Fibroblast of skin of right quadriceps (primary cell): ENCODE data around the gene PLA2G4A.
"Not testable (repeated sequence)": the region's sequence is repeated elsewhere in the genome, so short reads cannot be mapped to it uniquely, and the experiment has no call there.

ENCODE experiments used
- DNase-seq: peaks from one replicate; pipeline ENCODE4 v3.0.0-alpha.2; 2013

Gene PLA2G4A

DNA sequence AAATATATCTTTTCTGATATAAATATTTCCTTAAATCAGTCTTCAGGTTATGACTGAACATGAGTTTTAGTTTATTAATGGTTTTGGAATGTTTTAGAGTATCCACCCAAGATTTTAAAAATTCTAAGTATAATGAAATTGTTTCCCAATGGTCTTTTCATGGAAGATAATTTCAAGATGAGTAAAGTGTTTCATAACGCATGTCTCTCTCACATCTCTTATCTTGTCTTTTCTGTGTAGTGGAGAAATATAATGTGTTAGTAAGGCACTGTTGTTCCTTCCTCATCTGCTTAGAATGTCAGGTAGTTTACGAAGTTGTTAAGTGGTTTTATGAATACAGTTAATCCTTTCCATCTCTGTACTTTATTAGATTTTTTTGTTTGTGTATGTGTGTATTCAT, 49.6 kb downstream of the PLA2G4A start:
- no peak for DNase-seq

DNA sequence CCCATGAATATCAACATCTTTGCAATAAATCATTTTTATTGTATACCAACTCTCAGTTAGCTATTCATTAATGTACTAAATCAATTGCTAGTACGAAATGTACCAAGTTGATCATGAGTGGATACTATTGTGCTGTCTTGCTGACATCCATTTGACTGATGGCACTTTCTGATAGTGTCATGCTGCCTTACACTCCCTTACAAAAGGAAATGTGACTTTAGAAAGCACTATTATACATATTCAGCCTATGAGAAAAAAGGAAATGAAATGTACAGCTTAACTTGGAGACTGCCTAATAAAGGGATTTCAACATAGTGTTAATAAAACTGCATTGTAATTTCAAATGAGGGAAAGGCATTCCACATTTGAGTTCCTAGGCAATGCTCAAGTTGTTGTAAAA, 52.2 kb downstream of the PLA2G4A start:
- DNase-seq = no peak

DNA sequence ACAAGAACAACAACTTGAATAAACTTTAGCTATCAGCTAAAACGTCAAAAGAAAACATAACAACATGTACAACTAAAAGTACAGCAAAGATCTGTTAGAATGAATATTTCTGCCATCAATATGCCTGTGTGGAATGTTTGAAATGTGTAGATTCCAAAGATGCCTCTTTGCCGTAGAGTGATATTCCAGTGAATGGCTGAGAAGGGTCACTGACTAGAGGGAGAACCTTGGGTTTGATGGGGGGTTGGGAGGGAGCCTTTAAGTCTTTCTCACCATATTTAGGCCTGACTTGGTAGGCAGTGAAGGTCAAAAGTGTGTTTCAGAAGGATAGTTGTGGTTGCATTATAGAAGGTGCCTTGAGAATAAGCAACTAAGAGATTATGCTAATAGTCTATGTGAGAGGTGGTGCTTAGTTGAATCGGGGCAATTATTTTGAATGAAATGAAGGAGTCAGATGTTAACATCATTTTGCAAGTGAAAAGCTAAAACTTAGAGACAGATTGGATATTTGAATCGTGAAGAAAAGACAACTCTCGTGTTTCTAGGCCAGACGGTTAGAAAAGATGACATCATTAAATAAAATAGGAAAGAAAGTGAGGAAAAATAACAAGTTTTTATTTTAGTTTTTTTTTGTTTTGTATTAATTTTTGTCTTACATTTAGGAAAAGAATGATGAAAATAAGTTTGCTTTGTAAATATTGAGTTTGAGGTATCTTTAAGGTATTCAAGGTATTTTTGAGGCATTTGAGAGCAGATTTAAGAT, 53.8 kb downstream of the PLA2G4A start:
- DNase-seq = no peak

DNA sequence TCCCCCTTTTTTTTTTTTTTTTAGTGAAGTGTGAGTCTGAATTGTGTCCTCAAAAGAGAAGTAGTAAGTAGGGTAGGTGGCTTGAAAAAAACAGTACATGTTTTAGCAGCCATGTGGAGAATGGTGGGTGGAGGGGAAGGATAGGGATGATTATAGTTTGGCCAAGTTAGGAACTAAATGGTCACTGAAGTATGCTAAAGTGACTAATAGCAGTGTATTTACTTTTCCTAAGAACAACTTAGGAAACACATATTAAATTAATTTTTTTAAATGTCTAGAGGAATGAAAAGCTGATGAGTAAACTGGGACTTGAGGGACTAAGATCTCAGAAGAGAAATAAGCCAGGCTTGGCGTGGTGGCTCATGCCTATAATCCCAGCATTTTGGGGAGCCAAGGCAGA, 55.5 kb downstream of the PLA2G4A start:
- peak; percentile 8 for DNase-seq

DNA sequence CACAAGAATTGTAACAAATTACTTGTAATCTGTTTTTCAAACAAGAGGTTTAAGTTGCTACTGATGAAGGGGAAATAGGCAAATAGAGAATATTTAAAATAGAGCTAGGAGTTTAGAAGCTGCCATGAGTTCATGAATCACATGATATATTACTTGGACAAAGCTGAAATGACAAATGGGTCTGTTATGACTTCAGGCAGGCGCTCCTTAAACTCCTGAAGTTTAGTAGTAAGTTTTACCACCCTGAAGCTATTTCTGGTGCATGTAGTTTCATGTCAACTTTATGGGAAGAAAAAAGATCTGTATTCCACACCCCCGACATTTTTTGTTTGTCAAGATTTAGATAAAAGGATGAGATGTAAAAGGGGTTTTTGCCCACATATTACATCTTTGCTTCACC, 58.5 kb downstream of the PLA2G4A start:
- no peak for DNase-seq

DNA sequence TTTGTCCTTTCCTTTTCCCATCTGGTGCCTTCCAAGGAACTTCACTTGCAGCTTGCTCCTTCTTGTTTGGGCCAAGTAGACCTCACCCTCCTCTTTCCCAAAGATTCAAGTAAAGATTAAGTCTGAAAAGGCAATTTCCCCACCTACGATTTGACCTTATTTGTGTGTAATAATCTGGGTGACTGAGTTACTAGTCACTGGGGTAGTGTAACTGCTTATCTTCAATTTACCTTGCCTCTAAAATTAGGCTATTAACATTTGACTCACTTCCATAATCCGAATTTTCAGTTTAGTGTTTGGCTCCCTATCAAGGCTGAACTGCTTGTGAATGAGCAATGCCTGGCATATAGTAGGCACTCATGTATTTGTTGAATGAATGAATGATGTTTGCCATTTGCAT, 59.6 kb downstream of the PLA2G4A start:
- no peak for DNase-seq

DNA sequence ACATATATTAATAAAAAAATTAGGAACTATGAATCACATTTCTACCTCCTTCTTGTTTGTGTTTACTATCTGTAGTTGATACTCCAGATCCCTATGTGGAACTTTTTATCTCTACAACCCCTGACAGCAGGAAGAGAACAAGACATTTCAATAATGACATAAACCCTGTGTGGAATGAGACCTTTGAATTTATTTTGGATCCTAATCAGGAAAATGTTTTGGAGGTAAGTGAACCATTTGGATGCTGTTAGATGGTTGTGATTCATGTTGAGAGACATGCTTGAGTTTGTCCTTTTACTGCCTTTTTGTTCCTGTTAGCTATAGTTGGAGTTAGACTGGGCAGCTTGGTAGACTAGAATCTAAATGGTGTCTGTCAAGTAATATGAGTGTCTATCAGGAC, 64.2 kb downstream of the PLA2G4A start:
- DNase-seq = no peak

DNA sequence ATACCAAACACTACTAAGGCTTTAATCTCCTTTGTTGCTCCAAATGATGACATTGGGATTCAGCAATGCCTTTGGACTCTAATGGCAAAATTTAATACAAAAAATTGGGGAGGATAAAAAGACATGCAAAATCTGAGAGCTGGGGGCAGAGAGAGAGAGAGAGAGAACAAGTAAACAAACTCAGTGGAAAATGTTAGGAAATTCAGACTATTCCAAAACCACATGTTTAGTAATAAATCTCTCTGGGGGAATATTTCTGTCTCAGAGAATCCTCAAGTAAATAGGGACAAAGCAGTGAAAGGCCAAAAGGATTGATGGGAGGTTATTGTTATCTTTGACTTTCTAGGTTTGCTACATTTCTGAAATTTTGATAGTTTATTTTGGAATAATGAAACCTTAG, 65.7 kb downstream of the PLA2G4A start:
- no peak for DNase-seq

DNA sequence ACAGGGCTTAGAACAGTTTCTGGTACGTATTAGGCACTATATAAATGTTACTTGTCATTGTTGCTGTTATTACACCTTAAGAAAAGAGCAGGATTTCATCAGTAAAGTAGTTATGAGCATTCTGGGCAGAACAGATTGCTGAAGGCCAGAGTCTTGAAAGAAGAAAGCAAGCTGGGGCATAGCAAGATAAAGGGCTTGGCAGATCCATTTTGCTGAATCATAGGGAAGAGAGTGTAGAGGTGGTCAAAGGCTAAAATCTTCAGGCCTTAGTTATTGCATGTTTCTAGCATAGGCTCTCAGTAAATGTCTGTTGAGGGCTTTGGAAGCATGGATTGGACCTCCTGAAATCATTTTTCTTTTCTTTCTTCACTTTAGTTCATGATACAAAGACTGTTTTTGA, 67.5 kb downstream of the PLA2G4A start:
- no peak for DNase-seq

DNA sequence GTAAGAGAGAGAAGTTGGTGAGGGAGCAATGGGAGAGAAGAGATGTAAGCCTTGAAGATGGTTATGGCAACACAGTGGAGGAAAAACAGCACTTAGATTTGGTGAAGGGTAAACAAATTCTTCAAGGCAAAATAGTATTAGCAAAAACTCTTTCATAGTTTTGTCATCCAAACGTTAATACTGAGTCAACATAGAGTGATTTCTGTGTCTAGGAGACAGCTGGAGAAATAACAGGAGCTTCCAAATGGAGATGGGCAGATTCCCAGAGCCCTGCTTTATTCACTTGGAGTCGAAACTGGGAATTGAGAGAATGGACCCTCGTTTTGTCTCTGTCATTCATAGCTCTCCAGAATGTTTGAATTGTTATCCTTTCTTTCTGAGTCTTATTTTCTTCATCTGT, 68.3 kb downstream of the PLA2G4A start:
- DNase-seq = no peak

DNA sequence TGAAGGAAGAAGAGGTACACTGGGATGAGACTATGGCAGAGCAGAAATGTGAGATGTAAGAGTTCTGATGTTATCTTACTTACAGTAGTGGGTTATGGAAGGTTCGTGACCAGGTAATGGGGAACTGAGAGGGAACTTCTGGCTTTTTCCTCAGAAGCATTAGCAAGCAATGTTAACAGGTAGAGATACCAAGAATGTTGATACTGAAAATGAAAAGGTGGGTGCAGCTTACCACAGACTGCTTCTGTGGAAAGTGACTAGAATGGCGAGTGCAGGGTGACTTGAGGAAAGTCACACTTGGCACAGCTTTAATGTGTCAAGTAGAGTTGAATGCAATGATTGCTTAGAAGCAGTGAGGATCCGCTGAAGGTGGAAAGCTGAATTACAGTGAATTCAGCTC, 70.8 kb downstream of the PLA2G4A start:
- no peak for DNase-seq

DNA sequence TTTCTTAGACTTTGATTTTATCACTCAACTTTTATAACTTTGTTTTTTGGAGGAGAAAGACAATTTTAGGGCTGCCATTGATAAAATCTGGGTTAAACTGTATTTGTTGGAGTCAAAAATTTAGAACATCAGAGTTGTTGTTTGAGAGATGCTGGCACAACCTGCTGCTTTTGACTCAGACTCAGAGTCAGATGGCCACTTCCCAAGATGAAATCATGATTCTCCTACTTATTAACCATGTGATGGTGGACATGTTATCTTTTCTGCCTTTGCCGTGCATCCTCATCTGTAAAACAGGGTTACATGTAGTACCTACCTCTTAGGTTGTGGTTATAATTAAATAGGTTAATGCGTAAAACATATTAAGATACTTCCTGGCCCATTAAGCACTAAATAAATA, 71.2 kb downstream of the PLA2G4A start:
- no peak for DNase-seq

DNA sequence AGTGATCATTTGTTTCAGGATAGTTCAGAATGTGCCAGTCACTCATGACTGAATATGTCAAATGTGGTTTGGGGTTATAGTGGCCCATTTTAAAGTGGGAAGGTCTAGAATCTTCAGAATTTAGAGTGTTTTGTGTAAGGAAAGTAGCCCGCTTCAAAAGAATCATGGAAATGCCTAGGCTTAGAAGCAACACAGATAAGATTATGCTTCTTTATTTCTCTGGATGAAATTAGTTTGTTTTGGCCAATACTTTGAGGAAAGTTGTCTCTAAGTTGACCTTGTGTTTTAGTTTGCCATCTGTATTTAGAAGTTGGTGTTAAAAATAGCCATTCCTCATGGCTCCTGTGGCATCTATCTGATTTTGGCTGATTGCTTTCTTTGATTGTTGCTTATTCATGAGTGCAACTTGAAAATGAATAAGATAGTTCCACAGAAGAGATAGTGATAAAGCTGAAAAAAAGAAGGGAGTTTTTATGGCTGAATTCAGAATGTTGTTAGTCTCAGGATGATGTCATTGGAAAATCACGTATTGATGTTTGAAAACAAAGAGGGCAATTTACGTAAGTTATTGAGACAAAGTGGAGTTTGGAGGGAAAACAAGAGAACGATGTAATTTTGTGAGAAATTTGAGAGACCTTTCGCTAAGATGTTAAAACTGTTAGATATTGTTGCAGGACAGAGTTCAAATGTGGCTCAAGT, 71.9 kb downstream of the PLA2G4A start:
- no peak for DNase-seq

DNA sequence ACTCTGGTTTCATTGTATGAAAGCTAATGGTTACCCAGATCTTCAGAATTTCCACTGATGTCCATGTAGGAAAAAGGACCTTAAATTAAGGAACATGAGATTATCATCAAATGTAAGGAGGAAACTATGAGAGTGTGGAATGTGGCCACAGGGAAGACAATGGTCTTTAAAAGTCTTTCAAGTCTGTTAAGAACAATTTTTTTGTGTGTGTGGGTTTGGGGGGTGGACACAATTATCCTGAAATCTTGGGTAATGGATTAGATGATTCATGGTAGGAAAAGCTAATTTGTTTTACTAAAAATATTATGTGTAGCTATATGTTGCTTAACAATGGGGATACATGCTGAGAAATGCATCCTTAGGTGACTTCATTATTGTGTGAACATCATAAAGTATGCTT, 72.9 kb downstream of the PLA2G4A start:
- peak; percentile 58 for DNase-seq

DNA sequence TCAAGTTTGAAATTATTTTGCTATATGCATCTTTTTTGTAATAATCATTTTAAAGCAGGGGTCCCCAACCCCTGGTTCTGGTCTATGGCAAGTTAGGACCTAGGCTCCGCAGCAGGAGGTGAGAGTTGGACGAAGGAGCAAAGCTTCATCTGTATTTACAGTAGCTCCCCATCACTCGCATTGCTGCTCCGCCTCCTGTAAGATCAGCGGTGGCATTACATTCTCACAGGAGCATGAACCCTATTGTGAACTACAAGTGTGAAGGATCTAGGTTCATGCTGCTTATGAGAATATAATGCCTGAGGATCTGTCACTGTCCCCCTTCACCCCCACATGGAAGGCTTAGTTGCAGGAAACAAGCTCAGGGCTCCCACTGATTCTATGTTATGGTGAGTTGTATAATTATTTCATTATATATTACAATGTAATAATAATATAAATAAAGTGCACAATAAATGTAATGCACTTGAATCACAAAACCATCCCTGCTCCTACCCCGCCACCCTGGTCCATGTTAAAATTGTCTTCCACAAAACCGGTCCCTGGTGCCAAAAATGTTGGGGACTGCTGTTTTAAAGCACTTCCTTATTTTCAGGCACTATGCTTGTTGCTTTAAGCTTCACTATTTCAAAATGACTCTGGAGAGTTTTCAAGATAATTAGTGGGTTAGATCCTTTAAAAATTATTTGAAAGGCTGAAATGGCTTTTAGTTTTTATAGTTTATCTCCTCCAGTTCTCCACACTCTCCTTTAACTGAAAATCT, 74.8 kb downstream of the PLA2G4A start:
- DNase-seq = no peak

DNA sequence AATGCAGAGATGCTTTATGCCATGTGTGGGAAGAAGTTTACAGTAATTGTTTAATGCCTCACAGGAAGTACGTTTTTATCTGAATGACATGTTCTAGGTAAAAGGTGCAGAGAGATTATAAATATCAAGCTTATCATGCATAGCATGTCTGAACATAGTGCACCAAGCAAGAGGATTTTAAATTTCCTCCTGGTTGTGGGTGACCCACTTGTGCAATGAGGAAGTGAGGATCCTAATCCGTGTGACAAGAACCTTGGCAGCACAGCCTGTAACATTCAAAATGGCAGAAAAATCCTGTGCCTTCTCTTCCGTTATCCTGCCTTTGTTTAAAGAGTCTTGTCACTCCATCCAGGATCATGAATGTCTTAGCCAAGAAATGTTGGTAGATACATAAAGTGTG, 75.6 kb downstream of the PLA2G4A start:
- DNase-seq = no peak

DNA sequence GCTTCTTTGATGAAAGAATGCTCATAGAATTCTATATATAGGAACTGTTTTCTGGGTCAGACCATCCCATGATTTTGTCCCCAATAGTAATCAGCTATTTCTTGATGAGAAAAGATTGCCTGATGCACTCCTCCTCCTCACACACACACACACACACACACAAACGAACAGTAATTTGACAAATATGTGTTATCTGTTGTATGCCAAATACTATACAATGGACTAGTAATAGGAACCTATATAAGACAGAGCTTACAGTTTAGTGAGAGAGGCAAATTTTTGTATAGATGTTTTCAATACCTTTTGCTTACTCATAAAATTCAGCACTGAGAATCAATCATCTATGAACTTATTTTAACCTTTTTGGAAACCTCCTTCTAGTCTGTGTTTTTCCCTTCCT, 76.8 kb downstream of the PLA2G4A start:
- DNase-seq = peak; percentile 44

DNA sequence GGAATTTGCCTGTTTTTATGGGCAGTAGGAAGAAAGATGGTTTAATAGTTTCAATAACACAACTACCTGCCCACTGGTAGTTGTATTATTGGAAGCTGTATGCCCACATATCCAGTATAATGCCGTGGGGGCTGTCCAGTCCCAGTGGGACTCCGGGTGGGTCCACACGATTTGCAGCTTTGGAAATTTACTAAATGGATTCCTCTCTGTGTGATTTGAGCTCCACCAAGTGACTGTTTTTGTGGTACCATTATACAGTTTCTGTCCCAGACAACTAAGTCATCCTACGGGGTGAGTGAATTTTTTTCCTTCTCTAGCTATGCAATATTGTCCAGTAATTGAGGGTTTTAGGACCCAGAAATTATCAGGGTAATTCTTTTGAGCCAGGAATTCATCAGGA, 86.8 kb downstream of the PLA2G4A start:
- no peak for DNase-seq

DNA sequence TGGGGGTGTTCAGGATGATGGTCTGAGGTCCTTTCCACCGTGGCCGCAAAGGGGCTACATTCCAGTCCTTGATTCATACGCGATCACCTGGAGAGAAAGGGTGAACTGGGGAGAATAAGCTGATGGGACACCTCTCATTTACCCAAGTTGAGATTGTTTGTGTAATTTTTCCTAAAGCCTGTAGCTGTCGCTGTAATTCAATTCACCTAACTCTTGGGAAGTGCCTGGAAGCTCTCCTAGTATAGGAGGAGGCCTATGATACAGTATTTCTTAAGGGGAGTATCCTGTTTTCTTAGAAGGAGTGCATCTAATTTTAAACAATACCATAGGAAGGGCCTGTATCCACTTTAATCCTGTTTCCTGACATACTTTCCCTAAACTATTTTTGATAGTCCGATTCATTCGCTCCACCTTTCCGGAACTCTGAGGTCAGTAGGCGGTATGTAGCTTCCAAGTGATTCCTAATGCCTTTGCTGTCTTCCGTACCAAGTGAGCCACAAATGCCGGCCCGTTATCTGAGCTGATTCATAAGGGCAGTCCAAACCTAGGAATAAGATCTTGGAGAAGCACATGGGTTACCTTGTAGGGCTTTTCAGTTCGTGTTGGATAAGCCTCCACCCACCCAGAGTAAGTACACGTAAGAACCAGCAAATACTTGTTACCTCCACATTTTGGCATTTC, 88.5 kb downstream of the PLA2G4A start:
- peak; percentile 35 for DNase-seq

DNA sequence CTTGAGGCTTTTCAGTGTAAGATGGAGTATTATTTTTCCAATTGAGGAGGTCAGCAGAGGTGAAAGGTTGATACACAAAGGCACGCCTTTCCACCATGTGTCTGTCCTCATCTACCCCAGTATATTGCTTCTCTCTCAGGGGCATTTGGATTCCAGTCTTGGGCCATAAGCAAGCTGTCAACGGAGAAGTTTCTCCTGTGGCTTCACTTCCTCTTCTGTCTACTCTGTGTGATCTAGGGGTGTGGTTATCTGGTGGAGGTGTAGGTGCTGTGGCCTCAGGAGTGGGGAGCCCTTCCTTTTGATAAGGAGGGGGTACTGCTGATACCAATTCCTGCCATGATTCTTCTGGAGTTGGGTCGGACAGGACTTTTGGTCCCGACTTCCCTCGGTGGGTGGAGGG, 92.6 kb downstream of the PLA2G4A start:
- not testable (repeated sequence) for DNase-seq

DNA sequence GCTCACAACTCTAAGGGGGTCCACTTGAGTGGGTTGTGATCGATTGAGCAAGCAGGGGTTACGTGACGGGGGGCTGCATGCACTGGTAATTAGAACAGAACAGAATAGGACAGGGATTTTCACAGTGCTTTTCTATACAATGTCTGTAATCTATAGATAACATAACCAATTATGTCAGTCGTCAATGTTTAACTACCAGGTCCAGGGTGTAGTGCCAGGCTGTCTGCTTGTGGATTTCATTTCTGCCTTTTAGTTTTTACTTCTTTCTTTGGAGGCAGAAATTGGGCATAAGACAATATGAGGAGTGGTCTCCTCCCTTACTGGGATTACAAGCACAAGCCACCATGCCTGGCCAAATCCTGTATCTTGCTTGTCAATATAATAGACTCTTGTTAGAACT, 94.1 kb downstream of the PLA2G4A start:
- not testable (repeated sequence) for DNase-seq

DNA sequence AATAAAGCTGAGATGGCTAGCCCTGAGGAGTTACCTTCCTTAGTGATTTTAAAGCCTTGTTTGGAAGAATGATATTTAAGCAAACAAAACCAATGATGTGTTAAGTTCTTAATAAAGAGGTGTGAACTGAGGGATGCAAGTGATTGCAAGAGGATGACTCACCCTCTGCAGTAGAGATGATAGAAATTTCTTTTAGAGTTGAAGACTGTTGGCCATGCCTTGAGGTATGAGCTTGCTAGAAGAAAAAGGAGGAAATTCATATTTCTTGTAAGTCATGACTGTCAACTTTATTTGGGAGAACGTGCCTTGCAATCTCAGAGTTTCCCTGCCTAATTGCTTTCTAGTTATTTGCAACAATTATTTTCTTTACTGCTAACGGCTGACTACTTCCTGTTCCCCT, 94.7 kb downstream of the PLA2G4A start:
- DNase-seq = no peak

DNA sequence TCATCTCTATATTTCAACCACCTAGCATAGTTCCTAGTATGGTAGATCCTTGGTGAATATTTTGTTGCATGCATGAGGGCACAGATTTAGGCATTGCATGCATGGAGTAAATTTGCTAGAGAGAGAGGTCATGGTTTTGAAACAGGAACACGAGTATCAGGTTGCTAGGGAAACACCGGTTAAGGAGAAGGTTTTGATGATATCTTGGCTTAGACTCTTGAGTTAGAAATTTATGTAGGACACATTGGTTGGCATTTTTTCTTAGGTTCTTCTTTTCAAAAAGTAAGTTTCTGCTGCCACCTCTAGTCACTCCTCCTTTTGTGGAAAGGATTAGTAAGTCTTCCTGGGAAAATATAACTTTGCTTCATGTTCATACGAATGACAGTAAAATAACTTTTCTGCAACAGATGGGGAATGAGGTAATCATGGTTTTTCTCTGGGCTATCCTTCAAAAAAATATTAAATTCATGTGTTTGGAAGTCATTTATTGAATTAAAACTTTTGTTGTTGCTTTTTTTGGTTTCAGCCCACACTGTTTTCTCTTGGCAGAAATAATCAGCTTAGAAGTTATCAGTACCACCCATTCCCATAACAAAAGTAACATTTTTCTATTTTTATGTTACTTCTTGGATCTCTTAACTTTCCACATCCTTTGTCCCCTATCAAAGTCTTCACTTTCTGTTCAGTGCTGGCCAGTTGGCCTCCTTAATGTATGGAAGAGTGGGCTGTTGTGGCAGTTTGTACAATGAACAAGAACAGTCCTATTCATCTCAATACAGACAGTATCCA, 97.3 kb downstream of the PLA2G4A start:
- DNase-seq = peak; percentile 12
